NCI-H1436 (cell line): ENCODE data around the gene ASAH2B.
"Not testable (repeated sequence)": the region's sequence is repeated elsewhere in the genome, so short reads cannot be mapped to it uniquely, and the experiment has no call there.

Experiments used
- DNase-seq: peaks from one replicate; lab custom pipeline; 2025; lab: John Stamatoyannopoulos, UW

ASAH2B gene

DNA sequence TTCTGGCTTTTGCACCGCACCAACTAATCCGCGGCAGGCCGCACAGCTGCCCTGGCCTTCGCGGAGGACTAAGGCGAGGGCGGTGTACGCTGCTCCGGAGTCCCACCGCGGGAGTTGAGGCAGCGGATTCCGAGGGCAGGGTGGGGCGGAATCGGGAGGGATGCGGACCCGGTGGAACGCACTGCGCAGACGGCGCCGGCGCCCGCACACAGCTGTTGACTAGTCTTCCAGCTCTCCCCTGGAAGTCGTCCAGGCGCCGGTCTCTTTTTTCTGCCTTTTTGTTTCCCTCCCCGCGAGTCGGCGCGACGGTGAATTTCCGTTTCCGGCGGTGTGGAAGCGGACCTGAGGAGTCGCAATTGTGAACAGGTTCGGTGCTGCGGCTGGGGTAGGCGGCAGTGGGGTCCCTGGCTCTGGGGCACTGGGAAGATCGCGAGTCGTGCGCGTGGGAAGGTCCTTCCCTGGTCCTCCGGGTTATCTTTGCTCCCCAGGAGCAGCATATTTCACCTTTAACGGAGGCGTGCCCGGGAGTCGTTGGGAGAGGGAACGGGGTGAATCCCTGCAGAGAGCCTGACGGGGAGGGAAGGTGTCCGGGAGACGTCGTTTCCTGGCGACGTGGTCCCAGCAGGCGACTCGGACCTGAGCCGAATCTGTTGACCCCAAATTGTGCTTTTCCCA lies at the start of gene ASAH2B:
TSS of gene ASAH2B (plus strand) at position 319 of the 675 bp plus-strand sequence. CDS start 5,195 bp downstream, outside the sequence.
- DNase-seq, result peak; percentile 35

DNA sequence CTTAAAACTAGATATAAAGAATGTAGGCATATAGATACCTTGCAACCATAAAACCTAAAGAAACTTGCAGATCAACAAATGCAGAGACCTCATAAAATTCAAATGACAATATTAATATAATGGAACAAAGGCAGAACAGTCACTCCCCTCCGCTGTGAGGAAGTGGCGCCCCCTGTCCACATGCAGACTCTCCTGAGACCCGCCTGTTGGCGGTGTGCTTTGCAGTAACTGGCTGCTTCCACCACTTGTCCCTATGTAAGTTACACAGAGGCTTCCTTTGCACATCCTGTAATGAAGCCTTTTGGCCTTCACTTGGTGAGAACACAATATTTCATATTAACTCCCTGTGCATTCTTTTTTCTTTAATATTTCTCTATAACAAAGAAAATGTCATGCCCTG lies 41.9 kb upstream of the ASAH2B start:
- DNase-seq, result not testable (repeated sequence)

GRCh38 chr10:50701947-50702346 lies 37.8 kb upstream of the ASAH2B start:
- DNase-seq, result not testable (repeated sequence)

GRCh38 chr10:50702997-50703396 lies 36.7 kb upstream of the ASAH2B start:
- not testable (repeated sequence) for DNase-seq

- not testable (repeated sequence) for DNase-seq
Measured at GRCh38 chr10:50704436-50705079, 35.2 kb upstream of the ASAH2B start.

GRCh38 chr10:50706006-50706405 lies 33.7 kb upstream of the ASAH2B start:
- DNase-seq, result not testable (repeated sequence)

DNA sequence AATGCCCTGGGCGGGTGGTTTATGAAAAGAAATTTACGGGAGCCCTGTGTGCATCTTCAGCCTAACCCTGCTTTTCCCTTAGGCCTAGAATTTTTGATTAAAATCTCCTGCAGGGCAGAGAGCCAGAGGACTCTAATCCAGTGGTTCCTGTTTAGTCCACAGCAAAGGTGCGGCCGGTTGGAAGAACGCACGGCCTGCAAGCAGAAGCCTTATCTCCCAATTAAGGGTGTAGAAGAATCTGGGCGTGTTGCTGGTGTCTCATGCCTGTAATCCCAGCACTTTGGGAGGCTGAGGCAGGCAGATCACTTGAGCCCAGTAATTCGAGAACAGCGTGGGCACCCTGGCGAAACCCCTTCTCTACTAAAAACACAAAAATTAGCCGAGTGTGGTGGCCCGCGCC lies 29.5 kb upstream of the ASAH2B start:
- DNase-seq, result not testable (repeated sequence)

- DNase-seq, result not testable (repeated sequence)
Measured at GRCh38 chr10:50723812-50724211, 15.9 kb upstream of the ASAH2B start.

DNA sequence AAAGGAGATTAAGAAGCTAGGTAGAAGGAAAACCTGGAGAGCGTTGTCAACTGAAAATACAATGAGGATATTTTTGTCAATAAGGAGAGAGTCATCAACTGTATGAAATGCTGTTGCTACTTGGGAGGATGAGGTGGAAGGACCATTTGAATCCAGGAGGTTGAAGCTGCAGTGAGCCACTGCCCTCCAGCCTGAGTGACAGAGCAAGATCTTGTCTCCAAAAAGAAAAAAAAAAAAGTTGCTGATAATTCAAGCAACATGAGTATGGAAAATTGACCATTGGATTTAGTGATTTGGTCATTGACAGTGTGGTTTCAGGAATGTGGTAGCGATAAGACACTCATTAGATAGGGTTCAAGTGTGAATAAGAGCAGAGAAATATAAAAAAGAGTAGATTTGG lies 11.6 kb upstream of the ASAH2B start:
- DNase-seq, result not testable (repeated sequence)

DNA sequence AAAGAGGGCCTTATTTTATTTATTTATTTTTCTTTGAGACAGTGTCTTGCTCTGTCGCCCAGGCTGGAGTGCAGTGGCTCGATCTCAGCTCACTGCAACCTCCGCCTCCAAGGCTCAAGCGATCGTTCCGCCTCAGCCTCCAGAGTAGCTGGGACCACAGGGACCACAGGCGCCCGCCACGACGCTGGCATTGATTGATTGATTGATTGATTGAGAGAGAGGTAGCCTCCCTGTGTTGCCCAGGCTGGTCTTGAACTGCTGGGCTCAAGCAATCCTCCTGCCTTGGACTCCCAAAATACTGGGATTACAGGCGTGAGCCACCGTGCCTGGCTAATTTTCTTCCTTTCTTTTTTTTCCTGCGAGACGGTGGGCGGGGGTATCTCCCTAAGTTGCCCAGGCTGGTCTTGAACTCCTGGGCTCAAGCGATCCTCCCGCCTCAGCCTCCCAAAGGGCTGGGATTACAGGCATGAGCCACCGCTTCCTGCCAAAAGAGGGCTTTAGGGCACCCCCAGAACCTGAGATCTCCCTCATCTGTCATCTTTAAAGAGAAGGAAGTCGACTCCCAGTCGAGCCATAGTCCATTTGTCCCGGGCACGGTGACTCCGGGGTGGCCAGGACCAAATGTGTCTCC lies 634 bp upstream of the ASAH2B start:
- DNase-seq, result not testable (repeated sequence)

GRCh38 chr10:50740293-50740648 lies 535 bp downstream of the ASAH2B start:
- DNase-seq, result peak; percentile 5

- not testable (repeated sequence) for DNase-seq
Measured at GRCh38 chr10:50742820-50743219, 3.1 kb downstream of the ASAH2B start.

DNA sequence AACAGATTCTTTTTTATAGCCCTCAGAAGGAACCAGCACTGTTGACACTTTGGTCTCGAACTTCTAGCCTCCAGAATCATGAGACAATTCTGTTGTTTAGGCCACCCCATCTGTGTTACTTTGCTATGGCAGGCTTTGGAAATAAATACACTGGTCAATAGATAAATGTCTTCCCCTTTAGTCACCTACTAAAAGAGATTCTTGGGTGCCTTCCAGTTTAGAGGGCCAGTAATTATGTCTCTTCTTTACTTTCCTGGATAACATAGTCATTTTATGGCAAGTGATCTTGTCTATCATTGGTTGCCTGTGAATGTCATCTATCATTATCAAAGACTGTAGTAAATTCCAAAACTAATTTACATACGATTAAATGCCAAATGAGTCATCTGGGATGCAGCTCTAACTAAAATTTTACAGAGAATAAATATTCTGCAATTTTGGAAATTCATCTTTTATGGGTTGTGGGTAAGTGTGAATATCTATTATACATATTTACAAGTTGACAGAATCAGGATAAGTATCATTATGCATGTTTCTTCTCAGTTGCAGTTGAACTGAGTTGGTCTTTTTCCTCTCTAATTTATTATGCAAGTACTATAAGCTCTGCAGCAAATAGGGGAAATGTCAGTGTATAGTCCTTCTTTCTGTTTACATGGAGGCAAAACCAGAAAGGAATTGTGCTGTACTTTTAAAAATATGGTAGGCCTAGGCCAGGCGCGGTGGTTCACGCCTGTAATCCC lies 27.2 kb downstream of the ASAH2B start:
- DNase-seq, result not testable (repeated sequence)

DNA sequence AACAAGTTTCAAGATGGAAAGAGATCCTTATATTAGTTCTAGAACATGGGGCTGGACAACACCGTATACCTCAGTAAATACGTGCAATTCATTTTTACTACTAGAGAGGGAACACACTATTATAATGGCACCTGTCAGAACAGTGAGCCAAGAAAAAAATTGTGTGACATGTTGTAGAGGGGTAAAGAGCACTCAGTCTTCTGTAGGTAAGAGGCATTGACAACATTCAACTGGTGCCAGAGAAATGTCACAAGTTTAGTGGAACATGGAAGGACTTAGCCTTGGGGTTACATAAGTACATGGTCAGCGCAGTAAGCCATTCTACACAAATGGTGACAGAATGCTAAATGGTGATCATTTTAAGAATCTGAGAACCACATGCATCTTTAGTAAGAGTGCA lies 32.3 kb downstream of the ASAH2B start:
- not testable (repeated sequence) for DNase-seq

GRCh38 chr10:50774868-50775267 lies 35.1 kb downstream of the ASAH2B start:
- not testable (repeated sequence) for DNase-seq

GRCh38 chr10:50780036-50780435 lies 40.3 kb downstream of the ASAH2B start:
- DNase-seq, result not testable (repeated sequence)

GRCh38 chr10:50782017-50782416 lies 42.3 kb downstream of the ASAH2B start:
- DNase-seq, result not testable (repeated sequence)

GRCh38 chr10:50787962-50788361 lies 48.2 kb downstream of the ASAH2B start:
- not testable (repeated sequence) for DNase-seq

GRCh38 chr10:50788951-50789945 lies 49.5 kb downstream of the ASAH2B start:
- DNase-seq, result no peak

DNA sequence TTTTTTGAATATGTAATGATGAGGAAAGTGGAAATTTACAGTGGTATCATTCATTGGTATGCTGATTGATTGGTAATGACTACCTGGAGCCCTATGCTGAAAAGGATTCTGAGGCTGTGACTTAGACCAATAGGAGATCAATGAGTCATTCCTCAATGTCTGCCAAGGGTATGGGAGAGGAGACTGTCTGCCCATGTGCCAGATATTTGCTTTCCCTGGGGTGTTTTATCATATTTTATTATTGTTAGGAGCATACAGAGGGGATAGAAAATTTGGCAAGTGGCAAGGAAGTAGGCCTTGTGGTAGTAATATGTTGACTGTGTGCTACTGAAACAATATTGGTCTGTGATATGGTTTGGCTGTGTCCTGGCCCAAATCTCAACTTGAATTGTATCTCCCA lies 54.8 kb downstream of the ASAH2B start:
- no peak for DNase-seq

DNA sequence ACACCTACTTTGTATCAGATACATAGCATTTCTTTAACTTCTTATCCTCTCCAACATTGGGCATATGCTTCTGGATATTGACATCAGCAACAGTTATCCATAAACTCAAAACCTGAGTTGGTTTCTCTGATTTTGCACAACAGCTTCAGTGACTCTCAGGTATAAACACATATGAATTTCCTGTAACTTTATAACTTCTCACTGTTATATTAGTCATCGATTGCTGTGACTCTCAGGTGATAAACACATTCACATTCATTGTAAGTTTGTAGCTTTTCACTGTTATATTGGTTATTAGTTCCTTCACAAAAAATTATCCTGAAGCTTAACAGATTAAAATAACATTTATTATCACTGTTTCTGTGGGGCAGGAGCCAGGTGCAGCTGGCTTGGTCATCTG lies 57.0 kb downstream of the ASAH2B start:
- no peak for DNase-seq
